HCT116 (cell line): ENCODE data around the gene TEAD1. TPM values are rescaled to one million over a fixed set of nuclear protein-coding genes. Genes with fewer than 3 reads are reported as not detected.

Experiments
- ATAC-seq: fragments of 200-7000 bp; cut with Tn5 transposase; 2 replicates; pipeline ENCODE4 v1.9.1; 2020; ENCODE audit warnings: mild to moderate bottlenecking, moderate library complexity
- BruUV-seq: library from RNA; stranded (reverse); fragments of 400-500 nt; replicated peaks from 2 replicates; lab custom pipeline; 2021; lab: Mats Ljungman, UMichigan
- CTCF ChIA-PET: fragments of 300-600 bp; sonication (Branson Sonifier 250); formaldehyde crosslinking; loops from one replicate; lab custom pipeline; 2021; ENCODE audit warnings: antibody characterized with exemption; lab: Charles Lee
- POLR2A ChIA-PET: fragments of 300-600, 350-600 bp; sonication (Branson Sonifier 250); formaldehyde crosslinking; loops from one replicate; lab custom pipeline; 2021; ENCODE audit warnings: antibody characterized with exemption; lab: Charles Lee
- RAD21 ChIA-PET, 2 experiments: fragments of 300-600 bp; sonication (Branson Sonifier 250); formaldehyde crosslinking; loops; one replicate each; lab custom pipeline; 2023; ENCODE audit warnings: low total read pairs in 2 of 2; ENCODE audit not compliant: uncharacterized antibody in 2 of 2, unreplicated experiment in 2 of 2, low non-redundant PET in 1 of 2; lab: Charles Lee
- DNase-seq: peaks from one replicate; pipeline ENCODE4 v3.0.0-alpha.2; 2010; ENCODE audit warnings: low read depth, low spot score
- H2AFZ ChIP-seq: fragments of 200-600 bp; shearing (Covaris generic), sonication (generic); 2 replicates; pipeline ENCODE4 v1.6.1; 2017; ENCODE audit warnings: low read depth, mixed run types, mixed read lengths, antibody characterized with exemption, low read length; ENCODE audit not compliant: poor library complexity, severe bottlenecking
- H3K27ac ChIP-seq: 2 replicates; pipeline ENCODE4 v1.5.1; 2012; ENCODE audit warnings: low read depth, low read length
- H3K27me3 ChIP-seq: fragments of 200-600 bp; sonication (generic); 2 replicates; pipeline ENCODE4 v1.6.1; 2016; ENCODE audit warnings: mixed run types, low read length, mixed read lengths; ENCODE audit not compliant: insufficient read depth
- H3K36me3 ChIP-seq, 2 experiments: fragments of 200-500 bp in 1 of 2; fragments of 200-600 bp in 1 of 2; sonication (Bioruptor generic) in 1 of 2; sonication (generic) in 1 of 2; 2 replicates each; pipeline versions ENCODE4 v1.5.1 to v1.6.1; 2014 to 2016; ENCODE audit warnings: low read length in 2 of 2, inconsistent platforms in 1 of 2, mixed read lengths in 1 of 2, mixed run types in 1 of 2; ENCODE audit not compliant: insufficient read depth in 2 of 2, control insufficient read depth in 1 of 2
- H3K4me1 ChIP-seq, 2 experiments: fragments of 200-600 bp in 1 of 2; sonication (generic) in 1 of 2; 2 replicates each; pipeline versions ENCODE4 v1.5.1 to v1.6.1; 2012 to 2017; ENCODE audit warnings: low read length in 2 of 2, inconsistent platforms in 1 of 2, mild to moderate bottlenecking in 1 of 2, mixed read lengths in 1 of 2, mixed run types in 1 of 2, moderate library complexity in 1 of 2; ENCODE audit not compliant: insufficient read depth in 2 of 2, control insufficient read depth in 1 of 2
- H3K4me2 ChIP-seq: fragments of 200-600 bp; sonication (generic); 2 replicates; pipeline ENCODE4 v1.6.1; 2017; ENCODE audit warnings: mixed run types, low read length, mixed read lengths
- H3K4me3 ChIP-seq, 2 experiments: fragments of 200-600 bp in 1 of 2; sonication (generic) in 1 of 2; replicated peaks in 1 of 2; 2 replicates each; pipeline ENCODE4 v1.5.1; 2011 to 2016; ENCODE audit warnings: low read length in 2 of 2, control low read depth in 1 of 2, low read depth in 1 of 2, mild to moderate bottlenecking in 1 of 2, mixed read lengths in 1 of 2, mixed run types in 1 of 2
- H3K79me2 ChIP-seq: fragments of 200-600 bp; sonication (generic); 2 replicates; pipeline ENCODE4 v1.6.1; 2017; ENCODE audit warnings: mild to moderate bottlenecking, mixed run types, low read length, moderate library complexity, mixed read lengths; ENCODE audit not compliant: insufficient read depth
- H3K9ac ChIP-seq: fragments of 200-600 bp; sonication (generic); 2 replicates; pipeline ENCODE4 v1.6.1; 2016; ENCODE audit warnings: low read length, mixed read lengths
- H3K9me2 ChIP-seq: fragments of 200-600 bp; sonication (generic), shearing (Covaris generic); 2 replicates; pipeline ENCODE4 v1.6.1; 2017; ENCODE audit warnings: mixed run types, mild to moderate bottlenecking, moderate library complexity; ENCODE audit not compliant: insufficient read depth
- H3K9me3 ChIP-seq, 2 experiments: fragments of 200-500 bp in 1 of 2; fragments of 200-600 bp in 1 of 2; sonication (Bioruptor generic) in 1 of 2; sonication (generic) in 1 of 2; 2 replicates each; pipeline ENCODE4 v1.6.1; 2014 to 2017; ENCODE audit warnings: low read length in 2 of 2, mixed read lengths in 2 of 2, inconsistent platforms in 1 of 2, low read depth in 1 of 2, mild to moderate bottlenecking in 1 of 2, mixed run types in 1 of 2, moderate library complexity in 1 of 2; ENCODE audit not compliant: control insufficient read depth in 1 of 2, insufficient read depth in 1 of 2
- H4K20me1 ChIP-seq: fragments of 200-600 bp; sonication (generic), shearing (Covaris generic); 2 replicates; pipeline ENCODE4 v1.6.1; 2017; ENCODE audit warnings: mixed run types, mild to moderate bottlenecking, moderate library complexity; ENCODE audit not compliant: insufficient read depth
- CBX3 ChIP-seq: IDR thresholded peaks from 2 replicates; pipeline ENCODE4 v1.6.1; 2012; ENCODE audit warnings: low read depth
- CEBPB ChIP-seq: IDR thresholded peaks from 2 replicates; pipeline ENCODE4 v1.6.1; 2012; ENCODE audit warnings: low read depth
- EGR1 ChIP-seq: IDR thresholded peaks from 2 replicates; pipeline ENCODE4 v1.6.1; 2012; ENCODE audit warnings: low read depth
- ELF1 ChIP-seq: IDR thresholded peaks from 2 replicates; pipeline ENCODE4 v1.6.1; 2012; ENCODE audit warnings: low read depth, borderline replicate concordance
- EZH2 ChIP-seq: fragments of 200-600 bp; sonication (generic); IDR thresholded peaks from 2 replicates; pipeline ENCODE4 v1.6.1; 2017; ENCODE audit warnings: antibody characterized with exemption, mixed run types
- EZH2phosphoT487 ChIP-seq: fragments of 200-600 bp; IDR thresholded peaks from 2 replicates; pipeline ENCODE4 v1.6.1; 2018; ENCODE audit warnings: antibody characterized with exemption, borderline replicate concordance
- FOSL1 ChIP-seq: IDR thresholded peaks from 2 replicates; pipeline ENCODE4 v1.6.1; 2012; ENCODE audit warnings: low read depth
- POLR2A ChIP-seq: IDR thresholded peaks from 2 replicates; pipeline ENCODE4 v1.7.0; 2011; ENCODE audit warnings: borderline replicate concordance; ENCODE audit not compliant: insufficient read depth, insufficient read length; ENCODE audit errors: extremely low read depth
- RAD21 ChIP-seq: IDR thresholded peaks from 2 replicates; pipeline ENCODE4 v1.6.1; 2012; ENCODE audit warnings: low read depth, mild to moderate bottlenecking
- SIN3A ChIP-seq: IDR thresholded peaks from 2 replicates; pipeline ENCODE4 v1.6.1; 2012; ENCODE audit warnings: low read depth
- SRF ChIP-seq: IDR thresholded peaks from 2 replicates; pipeline ENCODE4 v1.6.1; 2012; ENCODE audit warnings: low read depth
- TCF7L2 ChIP-seq: IDR thresholded peaks from 2 replicates; pipeline ENCODE4 v1.7.0; 2011; ENCODE audit warnings: borderline replicate concordance, inconsistent platforms; ENCODE audit not compliant: insufficient read depth, insufficient read length; ENCODE audit errors: extremely low read depth
- YY1 ChIP-seq: IDR thresholded peaks from 2 replicates; pipeline ENCODE4 v1.6.1; 2011; ENCODE audit warnings: low read length, low read depth, moderate library complexity, mild to moderate bottlenecking; ENCODE audit not compliant: insufficient replicate concordance; ENCODE audit errors: extremely low read depth
- intact Hi-C: fragments of 100-400 bp; cut with micrococcal nuclease; formaldehyde crosslinking; loops from 2 replicates; pipeline ENCODE4 v1.10.0; 2022
- total RNA-seq: library from RNA; stranded (reverse); gene quantifications from one replicate; pipeline ENCODE4 v1.2.1, GENCODE V29; 2021; ENCODE audit not compliant: unreplicated experiment
- TF ChIP-seq, protein P1 (sequence below): IDR thresholded peaks from 2 replicates; pipeline ENCODE4 v1.6.1; 2012; ENCODE audit warnings: low read depth
- TF ChIP-seq, protein P2 (sequence below), 3 experiments: fragments of 200-600 bp in 1 of 3; sonication (generic) in 1 of 3; IDR thresholded peaks in 2 of 3; conservative IDR thresholded peaks in 1 of 3; 2 replicates each; pipeline ENCODE4 v1.5.1; 2012 to 2017; ENCODE audit warnings: low read depth in 2 of 3, low read length in 2 of 3, antibody characterized with exemption in 1 of 3, borderline replicate concordance in 1 of 3, control low read depth in 1 of 3, mild to moderate bottlenecking in 1 of 3, mixed read lengths in 1 of 3, mixed run types in 1 of 3, moderate library complexity in 1 of 3; ENCODE audit not compliant: insufficient read depth in 1 of 3

TEAD1 gene
- total RNA-seq, 1 experiment from 2014 or later, result 103 TPM

DNA sequence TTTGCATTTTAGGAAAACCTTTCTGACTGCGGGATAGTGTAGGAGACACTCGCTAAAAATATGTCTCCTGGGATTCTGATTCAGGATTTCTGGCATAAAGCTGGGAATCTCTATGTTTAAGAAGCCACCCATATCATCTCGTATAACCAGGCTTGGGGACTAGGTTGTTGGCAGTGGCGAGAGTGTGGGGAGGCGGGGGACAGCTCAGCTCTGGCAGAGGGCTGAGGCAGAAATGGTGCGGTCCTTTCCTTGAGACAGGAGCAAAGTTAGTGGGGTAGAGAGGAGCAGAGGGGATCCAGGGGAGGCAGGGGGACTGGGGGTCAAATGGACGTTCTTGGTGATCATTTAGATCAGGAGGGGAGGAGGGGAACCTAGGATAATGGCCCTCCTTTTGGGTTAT lies 74.3 kb downstream of the TEAD1 start:
- intact Hi-C loops, result no loop called here
- H2AFZ ChIP-seq, result no peak overlapping the region
- H3K9ac ChIP-seq, result no peak overlapping the region
- H3K4me2 ChIP-seq, result no peak overlapping the region
- no peak for DNase-seq
- CTCF ChIA-PET, result no interaction called here
- POLR2A ChIA-PET, result no interaction called here
- H3K4me3 ChIP-seq, result no peak overlapping the region
- peaks cover 93% of the 10 kb centered on the region for H3K79me2 ChIP-seq
- H4K20me1 ChIP-seq, result no peaks in the 10 kb centered on the region; the same call in 1 of the 2 replicates
- BruUV-seq, result no TSS peak
- no peak for ATAC-seq
- no peaks in the 10 kb centered on the region for H3K36me3 ChIP-seq
- RAD21 ChIA-PET, result no interaction called here
- no peak overlapping the region for H3K27ac ChIP-seq
- peaks cover 49 to 61% of the 10 kb centered on the region in 2 experiments for H3K4me1 ChIP-seq
- H3K9me2 ChIP-seq, result no peaks in the 10 kb centered on the region
- no peaks in the 10 kb centered on the region for H3K9me3 ChIP-seq
- TF ChIP-seq ELF1 (no peak), SRF (no peak), EGR1 (no peak), CBX3 (no peak), RAD21 (no peak), TCF7L2 (no peak), YY1 (no peak), SIN3A (no peak), EZH2phosphoT487 (no peak), EZH2 (no peak), POLR2A (no peak), CEBPB (no peak), FOSL1 (no peak)
- TF ChIP-seq, protein P1, sequence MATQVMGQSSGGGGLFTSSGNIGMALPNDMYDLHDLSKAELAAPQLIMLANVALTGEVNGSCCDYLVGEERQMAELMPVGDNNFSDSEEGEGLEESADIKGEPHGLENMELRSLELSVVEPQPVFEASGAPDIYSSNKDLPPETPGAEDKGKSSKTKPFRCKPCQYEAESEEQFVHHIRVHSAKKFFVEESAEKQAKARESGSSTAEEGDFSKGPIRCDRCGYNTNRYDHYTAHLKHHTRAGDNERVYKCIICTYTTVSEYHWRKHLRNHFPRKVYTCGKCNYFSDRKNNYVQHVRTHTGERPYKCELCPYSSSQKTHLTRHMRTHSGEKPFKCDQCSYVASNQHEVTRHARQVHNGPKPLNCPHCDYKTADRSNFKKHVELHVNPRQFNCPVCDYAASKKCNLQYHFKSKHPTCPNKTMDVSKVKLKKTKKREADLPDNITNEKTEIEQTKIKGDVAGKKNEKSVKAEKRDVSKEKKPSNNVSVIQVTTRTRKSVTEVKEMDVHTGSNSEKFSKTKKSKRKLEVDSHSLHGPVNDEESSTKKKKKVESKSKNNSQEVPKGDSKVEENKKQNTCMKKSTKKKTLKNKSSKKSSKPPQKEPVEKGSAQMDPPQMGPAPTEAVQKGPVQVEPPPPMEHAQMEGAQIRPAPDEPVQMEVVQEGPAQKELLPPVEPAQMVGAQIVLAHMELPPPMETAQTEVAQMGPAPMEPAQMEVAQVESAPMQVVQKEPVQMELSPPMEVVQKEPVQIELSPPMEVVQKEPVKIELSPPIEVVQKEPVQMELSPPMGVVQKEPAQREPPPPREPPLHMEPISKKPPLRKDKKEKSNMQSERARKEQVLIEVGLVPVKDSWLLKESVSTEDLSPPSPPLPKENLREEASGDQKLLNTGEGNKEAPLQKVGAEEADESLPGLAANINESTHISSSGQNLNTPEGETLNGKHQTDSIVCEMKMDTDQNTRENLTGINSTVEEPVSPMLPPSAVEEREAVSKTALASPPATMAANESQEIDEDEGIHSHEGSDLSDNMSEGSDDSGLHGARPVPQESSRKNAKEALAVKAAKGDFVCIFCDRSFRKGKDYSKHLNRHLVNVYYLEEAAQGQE, result no peak
- TF ChIP-seq, protein P2, sequence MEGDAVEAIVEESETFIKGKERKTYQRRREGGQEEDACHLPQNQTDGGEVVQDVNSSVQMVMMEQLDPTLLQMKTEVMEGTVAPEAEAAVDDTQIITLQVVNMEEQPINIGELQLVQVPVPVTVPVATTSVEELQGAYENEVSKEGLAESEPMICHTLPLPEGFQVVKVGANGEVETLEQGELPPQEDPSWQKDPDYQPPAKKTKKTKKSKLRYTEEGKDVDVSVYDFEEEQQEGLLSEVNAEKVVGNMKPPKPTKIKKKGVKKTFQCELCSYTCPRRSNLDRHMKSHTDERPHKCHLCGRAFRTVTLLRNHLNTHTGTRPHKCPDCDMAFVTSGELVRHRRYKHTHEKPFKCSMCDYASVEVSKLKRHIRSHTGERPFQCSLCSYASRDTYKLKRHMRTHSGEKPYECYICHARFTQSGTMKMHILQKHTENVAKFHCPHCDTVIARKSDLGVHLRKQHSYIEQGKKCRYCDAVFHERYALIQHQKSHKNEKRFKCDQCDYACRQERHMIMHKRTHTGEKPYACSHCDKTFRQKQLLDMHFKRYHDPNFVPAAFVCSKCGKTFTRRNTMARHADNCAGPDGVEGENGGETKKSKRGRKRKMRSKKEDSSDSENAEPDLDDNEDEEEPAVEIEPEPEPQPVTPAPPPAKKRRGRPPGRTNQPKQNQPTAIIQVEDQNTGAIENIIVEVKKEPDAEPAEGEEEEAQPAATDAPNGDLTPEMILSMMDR (IDR thresholded peaks at IDR 0.05 in 2 of 3, conservative IDR thresholded peaks at IDR 0.05 in 1 of 3; ENCODE audit: borderline replicate concordance in 1 of 3, insufficient read depth in 1 of 3, low read depth in 2 of 3, low read length in 2 of 3), result no peak
- TF ChIP-seq, all 23 proteins: peak for 0
- H3K27me3 ChIP-seq, result no peaks in the 10 kb centered on the region
